ENCODE data around the gene TARM1.
"Not testable (repeated sequence)": the region's sequence is repeated elsewhere in the genome, so short reads cannot be mapped to it uniquely, and the experiment has no call there.

The TARM1 gene

GRCh38 chr19:54081032-54081431 lies at the start of gene TARM1:
TARM1 (minus strand) TSS chr19:54081365; CDS start chr19:54081340, 25 bp downstream.
- no peak for DNase-seq

DNA sequence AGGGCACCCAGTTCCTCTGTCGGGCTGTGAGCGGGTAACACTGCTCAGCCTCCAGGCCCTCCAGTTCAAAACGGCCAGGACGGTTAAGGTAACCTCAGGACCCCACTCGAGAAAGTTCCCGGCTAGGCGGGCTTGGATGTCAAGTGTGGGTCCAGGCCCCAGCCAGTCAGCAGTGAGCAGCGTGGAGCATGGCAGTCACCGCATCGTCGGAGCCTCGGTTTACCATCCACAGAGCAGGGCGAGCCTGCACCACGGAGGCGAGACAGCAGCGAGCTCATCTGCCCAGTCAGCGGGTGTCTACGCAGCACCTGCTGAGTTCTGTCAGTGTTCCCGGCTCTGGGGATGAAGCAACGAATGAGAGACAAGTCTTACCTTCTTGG lies 48.4 kb upstream of the TARM1 start:
- DNase-seq, result no peak

- no peak for DNase-seq
Measured at GRCh38 chr19:54128796-54129616, 47.8 kb upstream of the TARM1 start.

DNA sequence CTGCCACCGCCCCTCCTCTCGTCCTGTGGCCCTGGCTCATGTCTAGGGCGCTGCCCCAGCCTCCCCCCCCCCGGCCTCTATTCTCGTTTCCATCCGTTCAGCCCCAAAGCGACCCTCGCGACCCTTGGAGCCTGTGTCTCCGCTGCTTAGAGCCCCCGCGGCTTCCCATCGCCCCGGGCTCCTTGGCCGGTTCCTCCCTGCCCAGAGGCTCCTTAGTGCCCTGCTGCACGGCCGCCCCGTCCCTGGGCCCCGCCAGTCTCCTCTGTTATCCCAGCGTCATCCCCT lies 47.2 kb upstream of the TARM1 start:
- DNase-seq, result no peak

- no peak for DNase-seq
Measured at GRCh38 chr19:54127688-54128440, 46.7 kb upstream of the TARM1 start.

DNA sequence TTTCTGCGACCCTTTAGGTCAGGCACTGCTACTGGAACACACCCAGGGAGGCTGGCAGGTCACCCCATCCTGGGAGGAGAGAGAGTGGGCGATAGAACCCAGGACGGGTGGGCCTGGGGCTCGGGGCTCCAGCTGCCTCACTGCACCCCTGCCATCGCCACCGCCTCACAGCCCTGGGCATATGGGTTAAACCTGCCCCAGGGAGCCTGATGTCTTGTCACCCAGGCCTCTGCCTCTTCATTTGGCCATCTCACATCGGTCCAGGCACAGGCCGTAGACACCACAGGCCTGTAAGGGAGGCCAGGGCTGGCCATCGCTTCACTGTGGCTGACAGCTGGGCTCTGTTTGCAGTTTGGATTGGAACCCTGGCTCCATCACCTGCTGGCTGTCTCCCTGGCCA lies 44.5 kb upstream of the TARM1 start:
- DNase-seq, result no peak

DNA sequence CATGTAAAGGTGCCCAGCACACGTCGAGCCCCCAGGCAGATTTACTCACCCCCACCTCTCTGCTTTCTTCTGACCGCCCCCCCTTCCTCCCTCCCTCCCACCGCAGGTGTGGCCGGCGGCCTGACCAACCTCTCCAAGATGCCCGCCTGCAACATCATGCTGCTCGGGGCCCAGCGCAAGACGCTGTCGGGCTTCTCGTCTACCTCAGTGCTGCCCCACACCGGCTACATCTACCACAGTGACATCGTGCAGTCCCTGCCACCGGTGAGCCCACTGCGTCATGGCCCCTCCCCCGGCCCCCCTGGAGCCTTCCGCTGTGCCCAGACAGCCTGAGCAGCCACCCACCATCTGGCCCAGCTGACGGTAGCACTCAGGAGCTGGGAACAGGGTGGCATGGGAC lies 43.2 kb upstream of the TARM1 start:
- no peak for DNase-seq

GRCh38 chr19:54123682-54124081 lies 42.5 kb upstream of the TARM1 start:
- no peak for DNase-seq

- DNase-seq, result no peak
Measured at GRCh38 chr19:54121259-54121658, 40.1 kb upstream of the TARM1 start.

- peak; percentile 89 to 94 for DNase-seq
Measured at GRCh38 chr19:54115109-54116063, 34.2 kb upstream of the TARM1 start, which contains the start of the genes PRPF31 and TFPT. PRPF31 (plus strand) TSS chr19:54115754; CDS start chr19:54118279, 2,525 bp downstream. TFPT (minus strand) TSS chr19:54115657; CDS start chr19:54115269, 388 bp downstream.

DNA sequence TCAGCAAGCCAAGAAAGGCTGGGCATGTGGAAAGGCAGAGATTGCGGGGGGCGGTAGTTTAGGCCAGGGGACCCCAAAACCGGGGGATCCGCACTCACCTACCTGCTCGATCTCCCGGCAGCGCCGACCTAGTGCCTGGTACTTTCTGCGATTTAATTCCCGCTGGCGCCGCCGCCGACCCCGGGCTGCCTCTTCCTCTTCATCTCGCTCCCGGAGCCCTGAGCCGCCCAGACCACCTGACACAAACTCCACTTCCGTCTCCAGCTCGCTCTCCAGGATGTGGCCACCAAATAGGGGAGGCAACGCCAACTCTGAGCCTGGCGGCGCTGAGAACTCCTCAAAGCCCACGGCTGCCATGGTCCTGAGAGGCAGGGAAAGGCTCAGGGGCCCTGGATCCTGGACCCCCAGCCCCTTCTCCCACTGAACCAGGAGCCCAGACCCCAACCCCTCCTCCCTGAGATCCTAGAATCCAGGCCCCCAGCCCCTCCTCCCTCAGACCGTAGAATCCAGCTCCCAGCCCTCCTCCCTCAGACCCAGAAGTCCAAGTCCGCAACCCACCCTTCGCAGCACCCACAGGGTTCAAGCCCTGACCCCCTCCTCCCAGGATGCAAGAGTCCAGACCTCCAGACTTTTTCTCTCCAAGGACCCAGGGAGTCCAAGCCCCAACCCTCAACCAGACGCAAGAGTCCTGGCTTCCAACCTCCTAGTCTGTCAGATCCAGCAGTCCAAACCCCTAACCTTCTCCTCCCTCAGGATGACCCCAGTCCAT lies 33.4 kb upstream of the TARM1 start:
- no peak for DNase-seq

DNA sequence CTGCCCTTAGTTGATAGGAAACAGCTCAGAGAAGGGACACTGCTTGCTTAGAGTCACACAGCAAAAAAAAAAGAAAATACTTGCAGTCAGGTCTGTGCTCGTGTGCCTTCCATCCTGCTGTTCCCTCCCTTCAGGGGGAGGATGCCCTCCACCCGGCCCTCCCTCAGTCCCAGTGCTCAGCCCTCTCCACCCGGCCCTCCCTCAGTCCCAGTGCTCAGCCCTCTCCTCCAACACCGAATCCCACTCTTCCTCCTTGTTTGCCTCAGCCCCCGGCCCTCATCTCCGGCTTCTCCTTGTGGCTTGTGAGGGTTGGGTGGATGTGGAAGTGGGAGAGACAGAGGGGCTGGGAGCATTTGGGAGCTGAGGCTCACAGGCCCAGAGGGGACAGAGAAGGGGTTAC lies 28.5 kb upstream of the TARM1 start:
- no peak for DNase-seq

DNA sequence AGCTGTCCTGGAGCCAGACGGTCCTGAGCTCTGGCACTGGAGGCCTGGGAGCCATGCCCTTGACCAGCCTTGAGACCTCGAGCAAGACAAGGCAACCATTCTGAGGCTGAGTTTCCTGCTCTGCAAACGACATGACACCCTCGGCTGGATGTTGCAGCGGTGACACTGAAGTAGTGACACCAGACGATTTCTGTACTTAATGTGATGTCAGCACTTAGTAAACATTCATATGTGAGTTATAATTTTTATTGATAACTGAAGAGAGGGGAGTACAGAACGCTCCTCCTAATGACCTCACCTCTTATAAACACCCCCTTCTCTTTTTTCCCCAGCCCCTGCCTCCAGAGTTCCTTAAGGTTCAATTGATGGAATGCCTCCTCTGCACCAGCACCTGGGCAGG lies 27.3 kb upstream of the TARM1 start:
- no peak for DNase-seq

- no peak for DNase-seq
Measured at GRCh38 chr19:54107876-54108490, 26.8 kb upstream of the TARM1 start.

- DNase-seq, result no peak
Measured at GRCh38 chr19:54106716-54107115, 25.6 kb upstream of the TARM1 start.

- no peak for DNase-seq
Measured at GRCh38 chr19:54105796-54106195, 24.6 kb upstream of the TARM1 start.

- DNase-seq, result no peak
Measured at GRCh38 chr19:54104998-54105715, 24.0 kb upstream of the TARM1 start.

- DNase-seq, result peak; percentile 92 to 93
Measured at GRCh38 chr19:54102421-54103169, 21.4 kb upstream of the TARM1 start, which contains the start of gene NDUFA3. NDUFA3 (plus strand) TSS chr19:54102855; CDS start chr19:54102879, 24 bp downstream.

GRCh38 chr19:54100561-54100960 lies 19.4 kb upstream of the TARM1 start, which contains the start of gene OSCAR:
OSCAR (minus strand) TSS chr19:54100803; CDS start chr19:54100792, 11 bp downstream.
- DNase-seq, result no peak

DNA sequence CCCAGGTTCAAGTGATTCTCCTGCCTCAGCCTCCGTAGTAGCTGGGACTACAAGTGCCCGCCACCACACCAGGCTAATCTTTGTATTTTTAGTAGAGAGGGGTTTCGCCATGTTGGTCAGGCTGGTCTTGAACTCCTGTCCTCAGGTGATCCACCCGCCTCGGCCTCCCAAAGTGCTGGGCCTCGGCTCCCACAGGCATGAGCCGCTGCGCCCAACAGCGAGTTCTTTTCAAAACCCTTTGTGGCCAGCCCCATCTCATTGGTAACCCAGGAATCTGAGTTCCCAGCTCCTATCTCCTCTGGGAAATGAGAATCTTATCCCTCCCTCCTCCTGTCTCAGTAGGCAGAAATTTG lies 18.7 kb upstream of the TARM1 start:
- DNase-seq, result not testable (repeated sequence)

Measured in SW 1271 (cell line).